ENCODE results near the gene PLEKHB1.

The PLEKHB1 gene

DNA sequence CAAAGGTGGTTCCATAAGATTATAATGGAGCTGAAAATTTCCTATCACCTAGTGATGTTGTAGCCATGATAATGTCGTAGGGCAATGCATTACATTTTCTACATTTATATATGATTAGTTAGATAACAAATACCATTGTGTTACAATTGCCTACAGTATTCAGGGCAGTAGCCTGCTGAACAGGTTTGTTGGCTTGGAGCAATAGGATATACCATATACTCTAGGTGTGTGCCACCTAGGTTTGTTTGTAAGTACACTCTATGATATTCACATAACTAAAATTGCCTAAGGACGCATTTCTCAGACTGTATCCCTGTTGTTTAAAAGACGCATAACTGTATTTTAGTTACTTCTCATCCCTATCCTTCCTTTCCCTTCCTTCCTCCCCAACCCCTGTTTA, 13.6 kb downstream of the PLEKHB1 start:
- no peak overlapping the region for H3K4me3 ChIP-seq (ENCODE audit: insufficient read depth, low read length, poor library complexity, severe bottlenecking)
- no peak overlapping the region for H3K9ac ChIP-seq (ENCODE audit: low read length)
- H3K4me2 ChIP-seq (ENCODE audit: low read depth, low read length, poor library complexity, severe bottlenecking): no peak overlapping the region
- no peaks in the 10 kb centered on the region for H4K20me1 ChIP-seq (ENCODE audit: low read depth, low read length)
- H3K27me3 ChIP-seq (ENCODE audit: low read length): no peaks in the 10 kb centered on the region
- H3F3A ChIP-seq (ENCODE audit: insufficient read depth): no peaks in the 10 kb centered on the region
- H3K79me2 ChIP-seq (ENCODE audit: insufficient read depth, low read length): no peaks in the 10 kb centered on the region
- H3K9me3 ChIP-seq (ENCODE audit: insufficient read depth, low read length): no peaks in the 10 kb centered on the region
- no peaks in the 10 kb centered on the region for H3K9me2 ChIP-seq (replicated peaks; ENCODE audit: insufficient read depth, low read length)
- TF ChIP-seq, protein P1, sequence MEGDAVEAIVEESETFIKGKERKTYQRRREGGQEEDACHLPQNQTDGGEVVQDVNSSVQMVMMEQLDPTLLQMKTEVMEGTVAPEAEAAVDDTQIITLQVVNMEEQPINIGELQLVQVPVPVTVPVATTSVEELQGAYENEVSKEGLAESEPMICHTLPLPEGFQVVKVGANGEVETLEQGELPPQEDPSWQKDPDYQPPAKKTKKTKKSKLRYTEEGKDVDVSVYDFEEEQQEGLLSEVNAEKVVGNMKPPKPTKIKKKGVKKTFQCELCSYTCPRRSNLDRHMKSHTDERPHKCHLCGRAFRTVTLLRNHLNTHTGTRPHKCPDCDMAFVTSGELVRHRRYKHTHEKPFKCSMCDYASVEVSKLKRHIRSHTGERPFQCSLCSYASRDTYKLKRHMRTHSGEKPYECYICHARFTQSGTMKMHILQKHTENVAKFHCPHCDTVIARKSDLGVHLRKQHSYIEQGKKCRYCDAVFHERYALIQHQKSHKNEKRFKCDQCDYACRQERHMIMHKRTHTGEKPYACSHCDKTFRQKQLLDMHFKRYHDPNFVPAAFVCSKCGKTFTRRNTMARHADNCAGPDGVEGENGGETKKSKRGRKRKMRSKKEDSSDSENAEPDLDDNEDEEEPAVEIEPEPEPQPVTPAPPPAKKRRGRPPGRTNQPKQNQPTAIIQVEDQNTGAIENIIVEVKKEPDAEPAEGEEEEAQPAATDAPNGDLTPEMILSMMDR (IDR thresholded peaks at IDR 0.05; ENCODE audit: insufficient read depth, low read length, poor library complexity, severe bottlenecking): no peak
- TF ChIP-seq EZH2phosphoT487 (conservative IDR thresholded peaks at IDR 0.05; ENCODE audit: low read length): no peak
- H2AFZ ChIP-seq (ENCODE audit: low read depth, low read length, severe bottlenecking): no peak overlapping the region
- no peak overlapping the region for H3K27ac ChIP-seq (ENCODE audit: low read depth, low read length)
- no peaks in the 10 kb centered on the region for H3K36me3 ChIP-seq (ENCODE audit: low read length)

DNA sequence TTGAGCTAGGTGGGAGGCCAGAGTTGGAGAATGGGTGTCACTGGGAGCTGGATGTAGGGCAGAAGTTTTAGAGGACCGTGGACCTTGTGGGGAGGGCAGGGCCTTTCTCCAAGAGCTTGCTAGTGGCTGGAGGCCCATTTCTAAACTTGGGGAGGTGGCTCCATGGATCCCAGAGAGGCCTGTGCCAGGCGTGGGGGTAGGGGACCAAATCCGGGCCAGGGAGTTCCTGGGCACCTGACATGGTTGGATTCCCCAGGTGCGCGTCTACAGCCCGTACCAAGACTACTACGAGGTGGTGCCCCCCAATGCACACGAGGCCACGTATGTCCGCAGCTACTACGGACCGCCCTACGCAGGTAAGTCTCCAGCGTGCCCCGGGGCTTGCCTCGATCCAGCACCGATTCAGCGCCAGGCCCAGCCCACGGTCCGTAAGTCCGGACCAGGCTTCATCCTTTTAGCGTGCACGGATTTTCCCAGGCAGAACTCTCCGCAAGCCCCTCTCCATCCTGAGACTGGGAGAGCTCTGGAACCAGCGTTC, 14.2 kb downstream of the PLEKHB1 start:
- H2AFZ ChIP-seq (ENCODE audit: low read depth, low read length, severe bottlenecking): no peak overlapping the region
- H3K79me2 ChIP-seq (ENCODE audit: insufficient read depth, low read length): no peaks in the 10 kb centered on the region

GRCh38 chr11:73661035-73661628, 14.8 kb downstream of the PLEKHB1 start:
- Histone ChIP-seq H3K27ac (ENCODE audit: low read depth, low read length) (no peak overlapping the region), H3K79me2 (ENCODE audit: insufficient read depth, low read length) (no peaks in the 10 kb centered on the region), H3K36me3 (ENCODE audit: low read length) (no peaks in the 10 kb centered on the region), H2AFZ (ENCODE audit: low read depth, low read length, severe bottlenecking) (peak overlapping the region; percentile 48), H3K9ac (ENCODE audit: low read length) (peak overlapping the region; percentile 20; the same call in 1 of the 2 replicates), H3K9me2 (replicated peaks; ENCODE audit: insufficient read depth, low read length) (no peaks in the 10 kb centered on the region), H3K27me3 (ENCODE audit: low read length) (no peaks in the 10 kb centered on the region), H3K4me3 (ENCODE audit: insufficient read depth, low read length, poor library complexity, severe bottlenecking) (no peak overlapping the region), H3F3A (ENCODE audit: insufficient read depth) (no peaks in the 10 kb centered on the region), H4K20me1 (ENCODE audit: low read depth, low read length) (no peaks in the 10 kb centered on the region), H3K4me2 (ENCODE audit: low read depth, low read length, poor library complexity, severe bottlenecking) (peak overlapping the region; percentile 35), H3K9me3 (ENCODE audit: insufficient read depth, low read length) (no peaks in the 10 kb centered on the region)
- no peak for TF ChIP-seq EZH2phosphoT487 (conservative IDR thresholded peaks at IDR 0.05; ENCODE audit: low read length)
- TF ChIP-seq, protein P1 (IDR thresholded peaks at IDR 0.05; ENCODE audit: insufficient read depth, low read length, poor library complexity, severe bottlenecking): peak; percentile 94

More for the DNA sequence above, 14.2 kb downstream of the PLEKHB1 start:
- Histone ChIP-seq H3K9me3 (ENCODE audit: insufficient read depth, low read length) (no peaks in the 10 kb centered on the region), H3K36me3 (ENCODE audit: low read length) (no peaks in the 10 kb centered on the region), H4K20me1 (ENCODE audit: low read depth, low read length) (no peaks in the 10 kb centered on the region), H3K9me2 (replicated peaks; ENCODE audit: insufficient read depth, low read length) (no peaks in the 10 kb centered on the region), H3K4me2 (ENCODE audit: low read depth, low read length, poor library complexity, severe bottlenecking) (no peak overlapping the region), H3F3A (ENCODE audit: insufficient read depth) (no peaks in the 10 kb centered on the region), H3K27ac (ENCODE audit: low read depth, low read length) (no peak overlapping the region), H3K27me3 (ENCODE audit: low read length) (no peaks in the 10 kb centered on the region), H3K4me3 (ENCODE audit: insufficient read depth, low read length, poor library complexity, severe bottlenecking) (no peak overlapping the region), H3K9ac (ENCODE audit: low read length) (no peak overlapping the region)
- no peak for TF ChIP-seq EZH2phosphoT487 (conservative IDR thresholded peaks at IDR 0.05; ENCODE audit: low read length)
- TF ChIP-seq, protein P1 (IDR thresholded peaks at IDR 0.05; ENCODE audit: insufficient read depth, low read length, poor library complexity, severe bottlenecking): no peak

All from SU-DHL-6 (cell line).